GM18520 (cell line): ENCODE data around the gene EFCC1.

Source experiments
- ATAC-seq: cut with Tn5 transposase; IDR thresholded peaks from one replicate; pipeline ENCODE4 v1.9.1; 2021; ENCODE audit not compliant: unreplicated experiment

EFCC1 gene

GRCh38 chr3:129014148-129014547 lies 13.0 kb downstream of the EFCC1 start:
- ATAC-seq: no peak

GRCh38 chr3:129014793-129015345 lies 13.8 kb downstream of the EFCC1 start:
- no peak for ATAC-seq

- no peak for ATAC-seq
Measured at GRCh38 chr3:129015388-129016105, 14.4 kb downstream of the EFCC1 start.

- ATAC-seq: no peak
Measured at GRCh38 chr3:129016356-129016719, 15.2 kb downstream of the EFCC1 start.

GRCh38 chr3:129016720-129017483 lies 15.8 kb downstream of the EFCC1 start:
- no peak for ATAC-seq

- ATAC-seq: no peak
Measured at GRCh38 chr3:129017484-129017899, 16.4 kb downstream of the EFCC1 start.

- ATAC-seq: no peak
Measured at GRCh38 chr3:129018271-129018670, 17.2 kb downstream of the EFCC1 start.

- no peak for ATAC-seq
Measured at GRCh38 chr3:129018751-129019150, 17.6 kb downstream of the EFCC1 start.

- ATAC-seq: no peak
Measured at GRCh38 chr3:129019266-129019665, 18.2 kb downstream of the EFCC1 start.

GRCh38 chr3:129020691-129021090 lies 19.6 kb downstream of the EFCC1 start:
- ATAC-seq: no peak

- no peak for ATAC-seq
Measured at GRCh38 chr3:129021140-129021551, 20.0 kb downstream of the EFCC1 start.

GRCh38 chr3:129022114-129023007 lies 21.3 kb downstream of the EFCC1 start:
- ATAC-seq: no peak

GRCh38 chr3:129023008-129023358 lies 21.9 kb downstream of the EFCC1 start:
- ATAC-seq: no peak

GRCh38 chr3:129023909-129024308 lies 22.8 kb downstream of the EFCC1 start:
- no peak for ATAC-seq

- ATAC-seq: no peak
Measured at GRCh38 chr3:129025108-129025507, 24.0 kb downstream of the EFCC1 start.

- ATAC-seq: no peak
Measured at GRCh38 chr3:129025691-129026435, 24.8 kb downstream of the EFCC1 start.

- peak; percentile 97 for ATAC-seq
Measured at GRCh38 chr3:129026728-129027543, 25.8 kb downstream of the EFCC1 start.

- no peak for ATAC-seq
Measured at GRCh38 chr3:129027544-129027880, 26.4 kb downstream of the EFCC1 start.

GRCh38 chr3:129028866-129029265 lies 27.8 kb downstream of the EFCC1 start:
- ATAC-seq: no peak

- no peak for ATAC-seq
Measured at GRCh38 chr3:129030611-129031010, 29.5 kb downstream of the EFCC1 start.
